Measurements from ENCODE around the gene FBXL4.

Gene FBXL4

GRCh38 chr6:98947411-98948292, at the start of gene FBXL4:
Gene FBXL4, minus strand, starts transcription at chr6:98947946. Its CDS starts 20,958 bp downstream, at chr6:98926988.
- peak; percentile 79 for DNase-seq (ENCODE audit: low read depth)

- DNase-seq (ENCODE audit: low read depth) = no peak
Observed at GRCh38 chr6:98995116-98995515, 47.4 kb upstream of the FBXL4 start.

DNA sequence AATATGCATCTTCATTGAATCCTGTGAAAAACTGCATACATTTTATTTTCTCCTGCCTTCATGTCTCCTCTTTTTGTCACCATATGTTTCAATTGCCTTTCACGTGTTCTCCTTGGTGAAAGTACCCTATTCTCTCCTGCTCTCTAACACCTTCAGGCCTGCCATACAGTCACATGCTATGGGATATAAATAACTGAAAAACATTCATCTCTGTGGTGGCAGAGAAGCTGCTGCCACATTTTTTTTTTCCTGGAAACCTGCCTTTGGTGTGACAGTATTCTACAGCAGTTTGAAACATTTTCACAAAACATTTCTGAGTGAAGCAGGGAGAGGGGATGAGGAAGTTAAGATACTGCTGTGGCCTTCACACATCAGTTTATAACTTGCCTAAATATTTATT, 44.8 kb upstream of the FBXL4 start:
- no peak for DNase-seq (ENCODE audit: low read depth)

DNA sequence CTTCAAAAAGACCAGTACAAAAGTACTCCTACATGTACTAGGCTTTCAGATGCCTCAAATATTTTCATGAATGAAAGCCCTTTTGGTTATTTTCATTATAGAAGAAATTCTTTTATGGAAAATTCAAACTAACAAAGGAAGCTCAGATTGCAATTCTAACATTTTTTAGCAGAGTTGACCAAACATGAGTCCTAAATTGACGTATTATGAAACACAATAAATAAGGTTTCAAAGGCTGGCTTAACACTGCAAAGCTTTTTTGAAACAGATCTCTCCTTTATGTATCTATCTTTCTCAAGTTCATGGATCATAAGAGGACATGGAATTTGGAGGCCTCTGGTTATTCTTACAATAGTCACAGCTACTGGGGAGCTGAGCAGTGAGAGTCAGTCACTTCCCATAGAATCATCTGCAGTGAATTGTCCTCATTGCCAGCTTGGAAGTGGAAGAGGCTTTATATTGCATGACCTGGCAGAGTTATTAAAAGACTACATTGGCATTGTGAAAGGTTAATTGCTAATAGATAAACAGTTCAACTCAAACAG, 38.4 kb upstream of the FBXL4 start:
- no peak for DNase-seq (ENCODE audit: low read depth)

- no peak for DNase-seq (ENCODE audit: low read depth)
Observed at GRCh38 chr6:98985391-98985790, 37.6 kb upstream of the FBXL4 start.

DNA sequence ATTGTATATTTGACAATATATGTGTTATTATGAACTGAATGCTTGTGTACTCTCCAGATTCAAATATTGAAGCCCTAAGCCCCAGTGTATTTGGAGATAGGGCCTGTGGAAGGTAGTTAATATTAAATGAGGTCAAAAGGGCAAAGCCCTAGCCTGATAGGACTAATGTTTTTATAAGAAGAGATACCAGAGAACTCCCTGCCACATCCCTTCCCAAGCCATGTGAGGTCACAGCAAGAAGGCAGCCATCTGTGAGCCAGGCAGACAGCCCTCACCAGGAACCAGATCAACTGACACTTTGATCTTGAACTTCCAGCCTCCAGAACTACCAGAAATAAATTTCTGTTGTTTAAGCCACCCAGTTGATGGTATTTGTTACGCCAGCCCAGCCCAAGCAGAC, 36.4 kb upstream of the FBXL4 start:
- DNase-seq (ENCODE audit: low read depth) = no peak

DNA sequence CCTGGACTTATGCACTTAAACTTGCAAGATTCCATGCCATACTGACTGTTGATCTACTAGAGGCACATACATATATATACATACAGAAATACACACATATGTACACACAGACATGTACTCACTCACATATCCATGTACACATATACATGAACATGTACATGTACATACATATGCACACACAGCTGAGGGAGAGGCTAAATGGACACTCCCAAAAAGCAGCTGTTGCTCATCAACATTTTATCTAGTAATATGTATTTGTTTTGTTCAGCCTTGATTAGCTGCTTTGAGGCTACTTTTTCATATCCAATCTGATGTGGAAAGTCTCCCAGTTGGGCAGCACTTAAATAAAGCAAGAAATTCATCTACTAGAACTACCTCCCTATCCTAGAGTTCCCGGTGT, 33.7 kb upstream of the FBXL4 start:
- no peak for DNase-seq (ENCODE audit: low read depth)

DNA sequence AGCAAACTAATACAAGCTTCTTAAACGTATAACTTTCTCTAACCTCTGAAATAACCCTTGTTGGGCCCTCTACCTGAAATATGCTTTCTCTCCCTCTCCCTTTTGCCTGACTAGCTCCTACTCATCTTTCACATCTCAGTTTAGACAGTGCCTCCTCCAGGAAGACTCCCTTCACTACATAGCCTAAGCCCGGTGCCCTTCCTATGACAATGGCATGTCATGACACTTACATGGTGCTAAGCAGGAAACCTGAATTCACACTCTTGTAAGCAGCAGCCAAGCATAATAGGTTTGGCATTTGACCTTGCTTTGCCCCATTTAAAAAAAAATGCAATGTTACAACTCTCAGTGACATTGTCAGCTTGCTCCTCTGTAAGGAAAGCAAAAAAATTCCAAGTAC, 33.1 kb upstream of the FBXL4 start:
- DNase-seq (ENCODE audit: low read depth) = no peak

DNA sequence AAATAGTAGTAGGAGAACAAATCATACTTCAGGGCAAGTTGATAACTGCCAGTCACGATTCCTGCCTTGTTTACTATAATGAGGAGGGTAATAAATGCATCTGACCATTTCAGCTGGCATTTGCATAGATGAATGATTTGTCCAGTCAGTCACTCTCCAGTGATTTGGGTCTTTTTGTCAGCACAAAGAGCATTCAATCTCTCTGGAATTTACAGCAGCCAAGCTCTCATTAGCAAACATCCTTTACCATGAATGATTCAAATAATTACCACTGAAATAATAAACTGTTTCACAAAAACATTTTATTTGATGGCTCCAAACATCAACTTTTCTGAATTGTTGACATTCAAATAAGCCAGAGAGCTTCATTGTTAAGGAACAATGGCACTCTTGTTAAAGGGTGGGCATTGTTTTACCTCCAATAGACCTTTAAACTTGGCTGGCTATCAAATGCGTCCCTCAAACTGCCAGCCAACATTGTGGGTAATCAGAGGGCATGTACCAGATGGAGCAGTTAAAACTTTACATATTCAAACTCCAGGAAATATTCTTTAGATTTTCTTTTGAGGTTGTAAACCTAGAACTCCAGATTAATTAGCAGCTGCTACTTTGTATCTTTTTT, 30.0 kb upstream of the FBXL4 start:
- no peak for DNase-seq (ENCODE audit: low read depth)

DNA sequence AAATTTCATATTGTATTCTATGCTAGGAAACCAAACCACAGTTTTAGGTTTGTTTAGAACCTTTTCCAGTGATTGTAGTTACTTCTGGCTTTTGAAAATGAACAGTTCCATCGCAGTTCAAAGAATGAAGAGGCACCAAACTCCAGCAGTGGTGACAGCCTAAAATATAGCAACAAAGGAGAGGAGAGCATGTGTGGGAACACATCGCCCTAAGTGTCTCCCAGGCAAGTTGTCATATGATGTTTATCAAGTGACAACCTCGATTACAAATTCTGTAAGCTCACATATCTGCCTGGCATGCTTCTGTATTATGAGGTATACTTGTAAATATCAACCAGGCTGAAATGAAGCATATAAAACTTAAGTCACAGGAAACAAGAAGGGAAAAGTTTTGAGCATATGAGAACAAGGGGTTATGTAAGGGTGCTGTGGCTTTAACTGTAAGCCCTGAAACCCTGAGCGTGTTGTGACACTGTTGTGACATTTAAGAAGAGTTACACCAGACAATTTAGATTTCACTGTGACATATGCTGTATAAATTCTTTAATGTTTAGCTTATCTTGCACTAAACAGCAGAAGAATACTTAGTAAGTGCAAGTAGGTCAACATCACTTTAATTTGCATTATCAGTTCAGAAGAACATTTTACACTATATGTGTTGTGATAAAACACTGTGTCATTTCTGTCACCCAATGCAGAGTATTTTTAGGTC, 29.1 kb upstream of the FBXL4 start:
- no peak for DNase-seq (ENCODE audit: low read depth)

DNA sequence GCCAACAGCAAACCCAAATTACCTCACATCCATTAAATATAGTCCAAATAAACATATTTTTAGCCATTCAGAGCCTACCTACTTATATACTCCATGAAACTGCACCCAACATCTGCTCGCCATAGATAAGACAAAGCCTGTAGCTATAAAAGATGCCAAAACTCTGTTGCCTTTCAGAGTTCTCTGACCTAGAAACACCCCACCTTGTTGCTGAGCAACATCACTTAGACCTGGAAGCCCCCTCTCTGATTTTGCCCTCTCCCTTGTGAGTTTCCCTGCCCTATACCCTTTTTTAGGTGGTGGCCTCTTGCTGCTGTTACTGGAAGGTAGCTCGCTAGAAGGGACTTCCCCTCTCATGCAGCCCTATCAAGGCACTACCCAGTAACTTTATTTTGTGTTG, 27.7 kb upstream of the FBXL4 start:
- DNase-seq (ENCODE audit: low read depth) = no peak

GRCh38 chr6:98974309-98974708, 26.6 kb upstream of the FBXL4 start:
- no peak for DNase-seq (ENCODE audit: low read depth)

DNA sequence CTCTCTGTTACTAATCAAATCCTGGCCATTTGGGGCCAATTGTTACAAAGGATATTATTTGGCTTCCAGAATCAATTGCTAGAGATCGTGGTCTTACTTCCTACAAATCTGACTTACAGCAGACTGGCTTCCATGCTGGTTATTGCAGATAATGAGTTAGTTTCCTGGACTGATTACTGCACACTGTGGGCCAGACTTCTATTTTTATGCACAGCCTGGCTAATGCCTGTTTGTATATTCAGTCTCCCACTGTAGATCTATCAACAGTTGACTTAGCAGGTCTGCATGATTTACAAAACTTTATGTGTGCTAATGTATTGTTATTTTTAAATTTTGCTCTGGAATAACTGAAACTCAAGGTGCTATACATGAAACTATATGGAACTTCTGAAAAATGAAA, 25.8 kb upstream of the FBXL4 start:
- no peak for DNase-seq (ENCODE audit: low read depth)

DNA sequence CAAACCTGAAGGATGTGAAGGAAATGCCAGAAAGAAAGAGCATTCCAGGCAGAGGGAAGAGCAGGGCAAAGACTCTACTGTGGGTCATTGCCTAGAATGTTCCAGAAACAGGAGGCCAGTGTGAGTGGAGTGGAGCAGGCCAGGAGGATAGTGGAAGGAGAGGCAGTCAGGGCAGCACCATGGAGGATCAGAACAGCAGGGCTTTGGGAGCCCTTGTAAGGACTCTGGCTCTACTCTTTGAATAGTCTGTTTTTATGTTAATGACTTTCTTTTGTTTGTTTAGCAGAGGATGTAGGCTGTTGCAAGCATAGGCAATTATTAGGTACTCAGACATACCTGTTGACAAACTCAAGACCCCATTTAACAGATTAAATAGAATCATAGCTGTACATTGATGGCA, 23.6 kb upstream of the FBXL4 start:
- DNase-seq (ENCODE audit: low read depth) = no peak

DNA sequence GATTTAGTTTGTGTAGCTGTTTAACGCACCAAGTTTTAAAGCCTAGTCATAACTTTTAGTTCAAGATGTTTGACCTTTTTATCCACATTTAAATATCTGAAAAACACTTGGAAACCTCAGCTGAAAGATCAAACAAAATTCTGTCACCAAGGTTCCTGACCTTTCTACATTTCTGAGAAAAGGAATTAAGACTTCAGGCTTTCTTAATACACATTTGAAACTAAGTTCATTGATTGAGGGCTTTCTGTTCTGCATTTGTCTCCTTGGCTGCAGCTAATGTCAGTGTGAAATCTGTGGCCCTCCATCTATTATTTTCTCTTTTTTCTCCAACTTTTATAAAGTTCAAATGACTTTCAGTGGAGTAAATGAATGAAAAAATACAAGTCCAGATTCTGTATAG, 22.7 kb upstream of the FBXL4 start:
- DNase-seq (ENCODE audit: low read depth) = no peak

- no peak for DNase-seq (ENCODE audit: low read depth)
Observed at GRCh38 chr6:98967616-98968015, 19.9 kb upstream of the FBXL4 start.

DNA sequence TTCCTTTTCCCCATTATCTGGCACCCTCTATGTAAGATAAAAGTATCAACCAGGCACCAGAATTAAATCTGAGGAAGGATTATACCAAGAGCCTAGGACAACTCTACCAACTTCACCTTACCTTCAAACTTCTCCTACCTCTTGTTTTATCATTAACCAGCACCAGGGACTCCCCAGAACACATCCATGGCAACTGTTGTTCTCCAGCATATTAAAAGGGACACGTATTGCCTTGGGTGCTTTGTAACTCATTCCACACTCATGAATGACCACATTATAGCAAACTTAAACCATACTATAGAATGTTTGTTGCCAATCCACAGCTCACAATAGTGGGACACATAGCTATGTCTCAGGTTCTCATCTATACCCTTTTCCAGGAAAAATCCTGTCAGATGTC, 11.9 kb upstream of the FBXL4 start:
- DNase-seq (ENCODE audit: low read depth) = no peak

DNA sequence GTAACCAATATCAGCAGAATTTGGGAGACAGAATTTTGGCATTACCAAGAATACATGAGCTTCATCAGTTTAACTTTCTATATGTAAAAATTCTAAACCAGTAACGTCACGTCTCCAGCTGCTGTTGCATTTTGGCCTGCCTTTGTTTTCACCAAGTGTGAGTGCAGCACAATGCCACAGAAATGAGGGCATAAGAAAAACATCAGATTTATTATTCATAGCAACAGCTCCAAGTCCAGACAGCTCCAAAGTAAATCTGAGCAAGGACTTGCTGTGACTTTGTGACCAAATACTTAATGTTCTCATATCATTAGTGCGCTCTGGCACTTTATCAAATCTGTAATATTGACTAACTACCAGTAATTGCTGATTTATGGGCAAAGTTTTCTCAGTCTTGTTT, 11.0 kb upstream of the FBXL4 start:
- no peak for DNase-seq (ENCODE audit: low read depth)

- peak; percentile 93 for DNase-seq (ENCODE audit: low read depth)
Observed at GRCh38 chr6:98957450-98957849, 9.7 kb upstream of the FBXL4 start.

GRCh38 chr6:98949589-98949988, 1.8 kb upstream of the FBXL4 start:
- no peak for DNase-seq (ENCODE audit: low read depth)

- peak; percentile 32 for DNase-seq (ENCODE audit: low read depth)
Observed at GRCh38 chr6:98946879-98947410, 801 bp downstream of the FBXL4 start.

DNA sequence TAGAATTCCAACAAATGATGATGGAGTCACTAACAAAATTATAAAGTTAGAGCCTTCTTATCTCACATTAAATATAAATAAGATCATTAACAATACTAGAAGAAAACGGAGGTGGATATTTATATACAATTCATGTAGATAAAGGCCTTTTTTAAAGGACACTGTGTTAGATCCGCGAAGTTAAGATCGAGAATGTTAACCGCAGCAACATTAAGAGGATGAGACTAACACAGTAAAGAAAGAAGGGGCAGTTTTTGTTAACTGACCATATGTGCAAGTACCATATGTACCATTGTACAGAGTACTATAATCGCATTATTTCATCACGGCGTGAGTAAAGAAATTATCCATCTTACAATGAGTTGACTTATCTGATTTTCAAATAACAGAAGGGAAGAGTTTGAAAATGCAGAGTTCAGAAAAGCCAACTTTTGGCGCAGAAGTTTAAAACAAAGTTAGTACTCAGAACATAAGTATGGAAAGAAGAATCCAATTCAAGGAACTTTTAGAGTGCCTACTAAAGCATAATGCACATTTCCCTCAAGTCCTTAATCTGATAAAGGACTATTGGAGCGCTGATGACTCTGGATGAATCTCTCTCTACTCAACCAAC, 1.4 kb downstream of the FBXL4 start:
- peak; percentile 18 for DNase-seq (ENCODE audit: low read depth)
